PC-9 (cell line): ENCODE measurements around the gene MAML3. TPM values are rescaled to one million over a fixed set of nuclear protein-coding genes. Genes with fewer than 3 reads are reported as not detected.

ENCODE experiments used
- BruUV-seq: library from RNA; stranded (reverse); fragments of 400-500 nt; replicated peaks from 2 replicates; lab custom pipeline; 2021; lab: Mats Ljungman, UMichigan
- CTCF ChIA-PET: fragments of 300-600 bp; sonication (Branson Sonifier 250); formaldehyde crosslinking; loops from one replicate; lab custom pipeline; 2022; ENCODE audit warnings: antibody characterized with exemption; lab: Charles Lee
- POLR2A ChIA-PET: fragments of 300-600 bp; sonication (Branson Sonifier 250); formaldehyde crosslinking; loops from one replicate; lab custom pipeline; 2022; ENCODE audit warnings: antibody characterized with exemption; ENCODE audit not compliant: unreplicated experiment; lab: Charles Lee
- DNase-seq, 2 experiments: peaks; one replicate each; pipeline versions ENCODE4 v3.0.0 to v3.0.0-alpha.2; 2015 to 2022; ENCODE audit warnings: mixed read lengths in 1 of 2
- H2AFZ ChIP-seq: fragments of 200-600 bp; sonication (generic); 2 replicates; pipeline ENCODE4 v1.8.1; 2017; ENCODE audit warnings: antibody characterized with exemption
- H3F3A ChIP-seq: fragments of 200-600 bp; sonication (generic); 2 replicates; pipeline ENCODE4 v1.8.1; 2017; ENCODE audit warnings: antibody characterized with exemption, mild to moderate bottlenecking, low read depth; ENCODE audit not compliant: insufficient read depth
- H3K27ac ChIP-seq: fragments of 200-600 bp; sonication (generic); 2 replicates; pipeline ENCODE4 v1.6.1; 2016; ENCODE audit warnings: mixed run types
- H3K27me3 ChIP-seq: fragments of 200-600 bp; sonication (generic); 2 replicates; pipeline ENCODE4 v1.6.1; 2016; ENCODE audit warnings: low read depth, mixed run types; ENCODE audit not compliant: insufficient read depth
- H3K36me3 ChIP-seq: fragments of 200-600 bp; sonication (generic); 2 replicates; pipeline ENCODE4 v1.6.1; 2016; ENCODE audit warnings: low read depth, mixed run types
- H3K4me1 ChIP-seq: fragments of 200-600 bp; sonication (generic); replicated peaks from 2 replicates; pipeline ENCODE4 v1.6.1; 2016; ENCODE audit warnings: mixed run types; ENCODE audit not compliant: insufficient read depth
- H3K4me2 ChIP-seq: fragments of 200-600 bp; sonication (generic); 2 replicates; pipeline ENCODE4 v1.6.1; 2017; ENCODE audit warnings: mixed run types
- H3K4me3 ChIP-seq: fragments of 200-600 bp; sonication (generic); 2 replicates; pipeline ENCODE4 v1.6.1; 2016; ENCODE audit warnings: mixed run types
- H3K79me2 ChIP-seq: fragments of 200-600 bp; sonication (generic); 2 replicates; pipeline ENCODE4 v1.6.1; 2017; ENCODE audit warnings: low read depth, mixed run types
- H3K9me2 ChIP-seq: fragments of 200-600 bp; sonication (generic); 2 replicates; pipeline ENCODE4 v1.8.1; 2017; ENCODE audit warnings: mild to moderate bottlenecking; ENCODE audit not compliant: insufficient read depth
- H3K9me3 ChIP-seq: fragments of 200-600 bp; sonication (generic); 2 replicates; pipeline ENCODE4 v1.8.1; 2016; ENCODE audit warnings: low read depth; ENCODE audit not compliant: insufficient read depth
- H4K20me1 ChIP-seq: fragments of 200-600 bp; sonication (generic); 2 replicates; pipeline ENCODE4 v1.8.1; 2017; ENCODE audit not compliant: insufficient read depth
- EZH2 ChIP-seq: fragments of 200-600 bp; sonication (generic); IDR thresholded peaks from 2 replicates; pipeline ENCODE4 v1.8.0; 2017; ENCODE audit warnings: antibody characterized with exemption, low read depth
- intact Hi-C: fragments of 100-400 bp; cut with micrococcal nuclease; formaldehyde crosslinking; loops from one replicate; pipeline ENCODE4 v1.10.0; 2022; ENCODE audit not compliant: unreplicated experiment
- total RNA-seq: library from RNA; stranded (reverse); gene quantifications from 2 replicates; pipeline ENCODE4 v1.2.3, GENCODE V29; 2021
- TF ChIP-seq, protein P1 (sequence below): fragments of 200-600 bp; sonication (generic); conservative IDR thresholded peaks from 2 replicates; pipeline ENCODE4 v1.6.1; 2017; ENCODE audit warnings: mixed run types, antibody characterized with exemption, mild to moderate bottlenecking, moderate library complexity

Gene MAML3
- total RNA-seq, 1 experiment from 2014 or later: 15.2 TPM

DNA sequence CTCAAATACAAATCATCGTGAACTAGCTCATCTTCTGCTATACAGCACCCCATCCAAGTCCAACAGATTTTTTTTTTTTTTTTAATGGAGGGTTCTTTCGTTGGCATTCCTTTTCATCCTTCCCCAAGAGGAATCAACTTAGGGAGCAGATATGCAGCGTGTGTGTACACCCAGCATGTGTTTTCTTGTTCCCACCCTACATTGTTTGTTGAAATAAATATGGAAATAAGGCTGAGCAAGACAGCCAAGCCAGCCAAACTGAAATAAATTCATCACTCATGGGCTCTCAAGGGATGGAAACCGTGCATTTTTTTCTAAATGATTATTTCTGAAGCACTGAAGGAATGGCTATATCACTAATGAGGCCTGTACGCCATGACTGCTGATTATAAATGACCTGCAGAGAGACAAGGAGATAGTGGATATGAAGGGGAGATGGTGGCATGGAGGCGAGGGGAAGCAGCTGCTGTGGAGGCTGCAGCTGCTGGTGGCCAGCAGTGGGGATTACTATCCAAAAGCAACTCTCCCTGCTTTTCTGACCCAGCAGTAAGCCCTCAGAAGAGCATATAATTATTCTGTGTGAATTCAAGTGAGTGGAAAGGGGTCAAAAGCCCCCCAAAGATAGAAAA lies 314.5 kb downstream of the MAML3 start:
- intact Hi-C loops: no loop called here
- no TSS peak for BruUV-seq
- no peak for TF ChIP-seq EZH2
- TF ChIP-seq, protein P1, sequence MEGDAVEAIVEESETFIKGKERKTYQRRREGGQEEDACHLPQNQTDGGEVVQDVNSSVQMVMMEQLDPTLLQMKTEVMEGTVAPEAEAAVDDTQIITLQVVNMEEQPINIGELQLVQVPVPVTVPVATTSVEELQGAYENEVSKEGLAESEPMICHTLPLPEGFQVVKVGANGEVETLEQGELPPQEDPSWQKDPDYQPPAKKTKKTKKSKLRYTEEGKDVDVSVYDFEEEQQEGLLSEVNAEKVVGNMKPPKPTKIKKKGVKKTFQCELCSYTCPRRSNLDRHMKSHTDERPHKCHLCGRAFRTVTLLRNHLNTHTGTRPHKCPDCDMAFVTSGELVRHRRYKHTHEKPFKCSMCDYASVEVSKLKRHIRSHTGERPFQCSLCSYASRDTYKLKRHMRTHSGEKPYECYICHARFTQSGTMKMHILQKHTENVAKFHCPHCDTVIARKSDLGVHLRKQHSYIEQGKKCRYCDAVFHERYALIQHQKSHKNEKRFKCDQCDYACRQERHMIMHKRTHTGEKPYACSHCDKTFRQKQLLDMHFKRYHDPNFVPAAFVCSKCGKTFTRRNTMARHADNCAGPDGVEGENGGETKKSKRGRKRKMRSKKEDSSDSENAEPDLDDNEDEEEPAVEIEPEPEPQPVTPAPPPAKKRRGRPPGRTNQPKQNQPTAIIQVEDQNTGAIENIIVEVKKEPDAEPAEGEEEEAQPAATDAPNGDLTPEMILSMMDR: no peak
- no peaks in the 10 kb centered on the region for H3K27me3 ChIP-seq
- POLR2A ChIA-PET: no interaction called here
- no peak for DNase-seq
- no peaks in the 10 kb centered on the region for H3K9me2 ChIP-seq
- no peaks in the 10 kb centered on the region for H3K9me3 ChIP-seq
- no peak overlapping the region for H3K4me3 ChIP-seq
- H4K20me1 ChIP-seq: no peaks in the 10 kb centered on the region
- CTCF ChIA-PET: interaction anchor here (0.7 kb wide), 2 partner anchors 144 to 491 kb away, joined by 4 to 7 read pairs; no protein-coding TSS in a partner anchor
- no peaks in the 10 kb centered on the region for H3K4me1 ChIP-seq
- H3K79me2 ChIP-seq: no peaks in the 10 kb centered on the region
- H2AFZ ChIP-seq: no peak overlapping the region
- no peak overlapping the region for H3K27ac ChIP-seq
- no peaks in the 10 kb centered on the region for H3K36me3 ChIP-seq
- H3F3A ChIP-seq: no peaks in the 10 kb centered on the region
- no peak overlapping the region for H3K4me2 ChIP-seq

DNA sequence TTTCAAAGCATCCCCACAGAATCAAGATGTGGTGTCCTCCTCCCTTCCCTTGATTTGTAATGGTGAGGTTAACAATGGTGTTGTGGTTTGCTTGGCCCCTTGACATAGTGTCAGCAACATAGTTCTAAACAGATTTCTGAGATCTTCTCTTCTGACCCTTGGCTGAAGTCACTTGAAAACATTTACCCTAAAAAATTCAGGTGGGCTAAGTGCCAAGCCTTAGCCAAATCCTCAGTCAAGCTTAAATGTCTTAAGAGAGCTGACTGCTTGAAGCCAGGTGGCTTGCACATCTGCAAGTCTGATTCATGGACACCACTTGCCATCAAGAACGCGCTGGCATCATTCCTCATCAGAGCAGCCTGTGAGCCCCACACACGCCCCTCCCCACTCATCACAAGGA lies 315.2 kb downstream of the MAML3 start:
- Histone ChIP-seq H4K20me1 (no peaks in the 10 kb centered on the region), H3K79me2 (no peaks in the 10 kb centered on the region), H3K27me3 (no peaks in the 10 kb centered on the region), H3K36me3 (no peaks in the 10 kb centered on the region), H3K9me2 (no peaks in the 10 kb centered on the region), H3F3A (no peaks in the 10 kb centered on the region), H3K27ac (no peak overlapping the region), H3K4me1 (no peaks in the 10 kb centered on the region), H3K4me3 (no peak overlapping the region), H3K4me2 (no peak overlapping the region), H3K9me3 (no peaks in the 10 kb centered on the region), H2AFZ (no peak overlapping the region)
- no peak for DNase-seq
- intact Hi-C loops: no loop called here
- ChIA-PET POLR2A (no interaction called here), CTCF (interaction anchor here (0.7 kb wide), 2 partner anchors 143 to 492 kb away, joined by 4 to 7 read pairs; no protein-coding TSS in a partner anchor)
- no TSS peak for BruUV-seq
- TF ChIP-seq, protein P1: no peak

DNA sequence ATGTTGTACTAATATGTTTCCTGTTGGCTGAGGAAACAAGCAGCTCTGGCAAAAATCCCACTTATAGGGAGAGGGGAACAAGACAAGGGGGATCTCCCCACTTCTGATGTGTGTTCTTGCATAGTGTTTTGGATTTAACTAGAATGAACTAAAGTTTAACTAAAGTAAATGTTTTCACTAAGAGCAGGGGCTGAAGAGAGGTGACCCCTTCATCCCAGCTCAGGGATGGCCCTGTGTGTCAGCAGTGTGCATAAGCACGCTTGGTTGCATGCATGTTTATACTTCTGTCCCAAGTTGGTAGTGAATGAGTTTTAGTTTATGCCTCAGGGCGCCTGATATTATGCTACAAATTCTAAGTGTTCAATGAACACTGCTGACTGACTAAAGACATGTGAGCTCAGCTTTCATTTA lies 319.0 kb downstream of the MAML3 start:
- no peak overlapping the region for H3K27ac ChIP-seq
- H2AFZ ChIP-seq: no peak overlapping the region
- H3K4me1 ChIP-seq: no peaks in the 10 kb centered on the region
- no peak overlapping the region for H3K4me2 ChIP-seq
- no peaks in the 10 kb centered on the region for H3K79me2 ChIP-seq
- no peaks in the 10 kb centered on the region for H3K27me3 ChIP-seq
- no peak overlapping the region for H3K4me3 ChIP-seq
- H3K36me3 ChIP-seq: no peaks in the 10 kb centered on the region
- ChIA-PET POLR2A (no interaction called here), CTCF (no interaction called here)
- no peak for DNase-seq
- no peaks in the 10 kb centered on the region for H4K20me1 ChIP-seq
- H3K9me2 ChIP-seq: no peaks in the 10 kb centered on the region
- H3K9me3 ChIP-seq: no peaks in the 10 kb centered on the region
- TF ChIP-seq EZH2: no peak
- TF ChIP-seq, protein P1: no peak
- intact Hi-C loops: no loop called here
- no peaks in the 10 kb centered on the region for H3F3A ChIP-seq
- no TSS peak for BruUV-seq
